A549 (cell line): ENCODE data around the gene PTPRD. TPM values are rescaled to one million over a fixed set of nuclear protein-coding genes. Genes with fewer than 3 reads are reported as not detected.

Experiments used
- ATAC-seq, 2 experiments: fragments of 200-7000 bp in 1 of 2; fragments of >200 bp in 1 of 2; cut with Nextera tagmentation in 1 of 2; cut with Tn5 transposase in 1 of 2; 3 replicates each; pipeline versions ENCODE4 v1.8.0 to v1.9.1; 2018 to 2020; ENCODE audit warnings: mild to moderate bottlenecking in 1 of 2, moderate library complexity in 1 of 2
- CTCF ChIA-PET: fragments of 300-600 bp; sonication (Branson Sonifier 250); formaldehyde crosslinking; extraction: SDS; loops from one replicate; lab custom pipeline; 2021; ENCODE audit warnings: antibody characterized with exemption, inconsistent platforms; lab: Yijun Ruan, JAX
- POLR2A ChIA-PET: fragments of 350-600 bp; formaldehyde crosslinking; extraction: SDS; loops from one replicate; lab custom pipeline; 2021; ENCODE audit warnings: antibody characterized with exemption, inconsistent platforms; lab: Yijun Ruan, JAX
- DNase-seq, 2 experiments: peaks; one replicate each; pipeline versions ENCODE4 v3.0.0 to v3.0.0-alpha.2; 2011 to 2016; ENCODE audit warnings: low read depth in 1 of 2, low spot score in 1 of 2
- FAIRE-seq: peaks from 2 replicates; lab custom pipeline; 2011; peaks lifted over from hg19 to GRCh38; lab: Jason Lieb, UNC
- H3K27ac ChIP-seq, 2 experiments: fragments of >200 bp; sonication (Bioruptor Twin); formaldehyde crosslinking; 3 replicates each; pipeline ENCODE4 v1.5.1; 2016 to 2017
- H3K4me1 ChIP-seq: fragments of >200 bp; sonication (Bioruptor Twin); formaldehyde crosslinking; 3 replicates; pipeline ENCODE4 v1.6.1; 2016
- H3K4me2 ChIP-seq: fragments of >200 bp; sonication (Bioruptor Twin); formaldehyde crosslinking; 3 replicates; pipeline ENCODE4 v1.6.1; 2016
- H3K4me3 ChIP-seq: fragments of >200 bp; sonication (Bioruptor Twin); formaldehyde crosslinking; 3 replicates; pipeline ENCODE4 v1.5.1; 2016
- H3K9me3 ChIP-seq: fragments of >200 bp; sonication (Bioruptor Twin); formaldehyde crosslinking; 3 replicates; pipeline ENCODE4 v1.6.1; 2016
- BHLHE40 ChIP-seq: IDR thresholded peaks from 2 replicates; pipeline ENCODE4 v1.6.1; 2012; ENCODE audit warnings: low read depth, low read length, inconsistent platforms
- CBX8 ChIP-seq: fragments of 200-600 bp; sonication (generic); IDR thresholded peaks from 2 replicates; pipeline ENCODE4 v1.6.1; 2016
- CEBPB ChIP-seq, 2 experiments: fragments of >200 bp in 1 of 2; sonication (Bioruptor Twin) in 1 of 2; formaldehyde crosslinking in 1 of 2; IDR thresholded peaks; 2 replicates each; pipeline ENCODE4 v1.6.1; 2012 to 2016
- EP300 ChIP-seq, 2 experiments: fragments of >200 bp; sonication (Bioruptor Twin); formaldehyde crosslinking; IDR thresholded peaks; 2 replicates in 1 of 2; 3 replicates in 1 of 2; pipeline ENCODE4 v1.6.1; 2016 to 2017
- FOSB ChIP-seq: fragments of 250-450 bp; sonication (Bioruptor Pico); IDR thresholded peaks from 2 replicates; pipeline ENCODE4 v1.5.0; 2020; ENCODE audit warnings: mild to moderate bottlenecking, moderate library complexity
- FOSL2 ChIP-seq, 2 experiments: fragments of 450-650 bp in 1 of 2; fragments of >200 bp in 1 of 2; sonication (Bioruptor Twin) in 1 of 2; formaldehyde crosslinking; IDR thresholded peaks; 2 replicates each; pipeline versions ENCODE4 v1.5.0 to v1.6.1; 2016 to 2020; ENCODE audit warnings: mild to moderate bottlenecking in 1 of 2, moderate library complexity in 1 of 2
- FOXS1 ChIP-seq: fragments of 250-450 bp; sonication (Bioruptor Pico); IDR thresholded peaks from 2 replicates; pipeline ENCODE4 v1.5.0; 2020; ENCODE audit warnings: mild to moderate bottlenecking, moderate library complexity
- GATA3 ChIP-seq: IDR thresholded peaks from 2 replicates; pipeline ENCODE4 v1.6.1; 2012; ENCODE audit warnings: borderline replicate concordance
- HDAC2 ChIP-seq: fragments of 200-600 bp; sonication (generic); IDR thresholded peaks from 2 replicates; pipeline ENCODE4 v1.6.1; 2016
- HOXB13 ChIP-seq: fragments of 250-450 bp; sonication (Bioruptor Pico); IDR thresholded peaks from 2 replicates; pipeline ENCODE4 v1.5.0; 2020; ENCODE audit warnings: low read depth, mild to moderate bottlenecking, moderate library complexity
- JUNB ChIP-seq: fragments of >200 bp; sonication (Bioruptor Twin); formaldehyde crosslinking; IDR thresholded peaks from 2 replicates; pipeline ENCODE4 v1.6.1; 2016
- KDM1A ChIP-seq: fragments of 200-600 bp; sonication (generic); IDR thresholded peaks from 2 replicates; pipeline ENCODE4 v1.6.1; 2016; ENCODE audit warnings: low read depth, mild to moderate bottlenecking
- MAFK ChIP-seq: fragments of 450-650 bp; IDR thresholded peaks from 2 replicates; pipeline ENCODE4 v1.6.1; 2014; ENCODE audit not compliant: partially characterized antibody
- NR3C1 ChIP-seq: fragments of >200 bp; sonication (Bioruptor Twin); formaldehyde crosslinking; IDR thresholded peaks from 3 replicates; pipeline ENCODE4 v1.6.1; 2017
- RAD21 ChIP-seq, 2 experiments: fragments of >200 bp in 1 of 2; sonication (Bioruptor Twin) in 1 of 2; formaldehyde crosslinking in 1 of 2; IDR thresholded peaks in 1 of 2; conservative IDR thresholded peaks in 1 of 2; 2 replicates in 1 of 2; 3 replicates in 1 of 2; pipeline ENCODE4 v1.6.1; 2012 to 2018; ENCODE audit warnings: inconsistent platforms in 1 of 2
- RARB ChIP-seq: fragments of 250-450 bp; sonication (Bioruptor Pico); IDR thresholded peaks from 2 replicates; pipeline ENCODE4 v1.8.0; 2021; ENCODE audit warnings: mild to moderate bottlenecking, moderate library complexity
- TFCP2L1 ChIP-seq: fragments of 250-450 bp; sonication (Bioruptor Pico); IDR thresholded peaks from 2 replicates; pipeline ENCODE4 v1.5.0; 2021; ENCODE audit warnings: mild to moderate bottlenecking
- ZC3H11A ChIP-seq: fragments of 450-650 bp; IDR thresholded peaks from 2 replicates; pipeline ENCODE4 v1.6.1; 2014; ENCODE audit warnings: antibody characterized with exemption, mild to moderate bottlenecking
- ZNF302 ChIP-seq: fragments of 250-450 bp; sonication (Bioruptor Pico); IDR thresholded peaks from 2 replicates; pipeline ENCODE4 v1.9.0; 2021; ENCODE audit warnings: inconsistent platforms, mild to moderate bottlenecking, moderate library complexity
- ZSCAN20 ChIP-seq: fragments of 250-450 bp; sonication (Bioruptor Pico); IDR thresholded peaks from 2 replicates; pipeline ENCODE4 v1.8.0; 2022; ENCODE audit warnings: mild to moderate bottlenecking, moderate library complexity
- WGBS: methylation state at CpG from one replicate; pipeline ENCODE4 v1.1.6; 2017; ENCODE audit errors: missing lambda C conversion rate; 5-methylcytosine and 5-hydroxymethylcytosine counted together
- polyA plus RNA-seq, 4 experiments: library from polyadenylated mRNA; depleted of rRNA in 3 of 4; stranded (reverse); fragments of >200 nt; fragmentation: RNase III in 1 of 4; extraction: RNeasy Plus Mini Kit Qiagen cat#74134 plus additional on column Dnase treatment in 1 of 4; gene quantifications; 2 replicates in 3 of 4; 3 replicates in 1 of 4; pipeline ENCODE4 v1.2.3, GENCODE V29; 2011 to 2017
- TF ChIP-seq, protein P1 (sequence below): fragments of >200 bp; sonication (Bioruptor Twin); formaldehyde crosslinking; IDR thresholded peaks from 3 replicates; pipeline ENCODE4 v1.5.1; 2016
- TF ChIP-seq, protein P2 (sequence below): fragments of 450-650 bp; IDR thresholded peaks from 2 replicates; pipeline ENCODE4 v1.6.1; 2014; ENCODE audit warnings: antibody characterized with exemption
- TF ChIP-seq, protein P3 (sequence below): IDR thresholded peaks from 2 replicates; pipeline ENCODE4 v1.6.1; 2012
- TF ChIP-seq, protein P4 (sequence below): fragments of 250-450 bp; sonication (Bioruptor Pico); IDR thresholded peaks from 2 replicates; pipeline ENCODE4 v1.5.0; 2020; ENCODE audit warnings: low read depth, mild to moderate bottlenecking, moderate library complexity

The PTPRD gene
- polyA plus RNA-seq, 2 of the 4 experiments (the other 2 are of a cell fraction), result 0.39 to 1.3 TPM

DNA sequence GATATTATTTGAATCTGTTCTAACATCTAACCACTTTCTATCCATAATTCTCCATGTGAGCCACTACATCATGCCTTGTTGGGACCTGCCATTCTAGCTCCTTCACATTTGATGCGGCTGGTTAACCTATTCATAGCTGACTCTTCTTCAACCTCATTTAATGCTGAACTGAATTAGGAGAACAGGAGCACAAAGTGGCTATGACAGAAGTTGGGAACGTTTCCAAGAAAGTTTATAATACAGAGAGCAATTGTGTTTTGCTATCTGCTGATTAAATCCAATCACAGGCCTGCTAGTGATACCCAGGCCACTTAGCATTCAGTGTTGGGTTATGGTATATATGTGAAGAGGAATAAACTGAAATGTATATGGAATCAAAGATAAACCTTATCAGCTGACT lies 440.3 kb downstream of the PTPRD start:
- Histone ChIP-seq H3K27ac (no peak overlapping the region), H3K4me1 (no peaks in the 10 kb centered on the region), H3K9me3 (no peaks in the 10 kb centered on the region), H3K4me2 (no peak overlapping the region), H3K4me3 (no peak overlapping the region)
- no peak for FAIRE-seq
- no peak for DNase-seq
- no peak for ATAC-seq
- CTCF ChIA-PET, result no interaction called here
- no peak for TF ChIP-seq KDM1A
- TF ChIP-seq GATA3, result no peak
- POLR2A ChIA-PET, result no interaction called here
- 11% methylated on average over 2 of the region's 2 CpGs for WGBS

DNA sequence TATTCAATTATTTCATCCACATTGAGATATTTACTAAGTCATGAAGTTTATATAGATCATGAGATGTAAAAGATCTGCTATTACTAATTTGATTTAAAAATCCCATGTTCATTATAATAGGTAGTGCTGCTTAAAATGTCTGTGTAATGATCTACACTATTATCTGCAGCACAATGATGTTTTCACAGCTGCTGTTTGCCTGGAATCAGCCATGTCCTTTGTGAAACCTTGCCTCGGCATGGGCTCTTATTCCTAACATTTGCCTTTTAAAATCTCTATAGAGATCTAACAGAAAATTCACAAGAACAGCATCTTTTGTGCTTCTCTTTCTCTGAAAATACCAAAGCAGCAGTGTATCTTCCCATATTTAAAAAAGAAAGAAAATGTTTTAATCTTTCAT lies 444.6 kb downstream of the PTPRD start:
- no peaks in the 10 kb centered on the region for H3K4me1 ChIP-seq
- 0% methylated on average over 1 of the region's 1 CpG for WGBS
- H3K4me3 ChIP-seq, result no peak overlapping the region
- TF ChIP-seq CEBPB (IDR thresholded peaks at IDR 0.05), result no peak
- TF ChIP-seq JUNB, result no peak
- no peak for TF ChIP-seq TFCP2L1 (CRISPR knock-in tag)
- no peak for TF ChIP-seq RAD21 (conservative IDR thresholded peaks at IDR 0.05 in 1 of 2, IDR thresholded peaks at IDR 0.05 in 1 of 2)
- TF ChIP-seq, protein P1, sequence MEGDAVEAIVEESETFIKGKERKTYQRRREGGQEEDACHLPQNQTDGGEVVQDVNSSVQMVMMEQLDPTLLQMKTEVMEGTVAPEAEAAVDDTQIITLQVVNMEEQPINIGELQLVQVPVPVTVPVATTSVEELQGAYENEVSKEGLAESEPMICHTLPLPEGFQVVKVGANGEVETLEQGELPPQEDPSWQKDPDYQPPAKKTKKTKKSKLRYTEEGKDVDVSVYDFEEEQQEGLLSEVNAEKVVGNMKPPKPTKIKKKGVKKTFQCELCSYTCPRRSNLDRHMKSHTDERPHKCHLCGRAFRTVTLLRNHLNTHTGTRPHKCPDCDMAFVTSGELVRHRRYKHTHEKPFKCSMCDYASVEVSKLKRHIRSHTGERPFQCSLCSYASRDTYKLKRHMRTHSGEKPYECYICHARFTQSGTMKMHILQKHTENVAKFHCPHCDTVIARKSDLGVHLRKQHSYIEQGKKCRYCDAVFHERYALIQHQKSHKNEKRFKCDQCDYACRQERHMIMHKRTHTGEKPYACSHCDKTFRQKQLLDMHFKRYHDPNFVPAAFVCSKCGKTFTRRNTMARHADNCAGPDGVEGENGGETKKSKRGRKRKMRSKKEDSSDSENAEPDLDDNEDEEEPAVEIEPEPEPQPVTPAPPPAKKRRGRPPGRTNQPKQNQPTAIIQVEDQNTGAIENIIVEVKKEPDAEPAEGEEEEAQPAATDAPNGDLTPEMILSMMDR, result no peak
- TF ChIP-seq FOSB, result no peak
- TF ChIP-seq ZC3H11A, result no peak
- no peak for TF ChIP-seq ZNF302
- TF ChIP-seq MAFK, result no peak
- ChIA-PET CTCF (no interaction called here), POLR2A (no interaction called here)
- no peak for FAIRE-seq
- no peaks in the 10 kb centered on the region; the same call in 2 of the 3 replicates for H3K9me3 ChIP-seq
- no peak for ATAC-seq
- no peak for DNase-seq
- no peak overlapping the region for H3K4me2 ChIP-seq
- no peak overlapping the region for H3K27ac ChIP-seq

DNA sequence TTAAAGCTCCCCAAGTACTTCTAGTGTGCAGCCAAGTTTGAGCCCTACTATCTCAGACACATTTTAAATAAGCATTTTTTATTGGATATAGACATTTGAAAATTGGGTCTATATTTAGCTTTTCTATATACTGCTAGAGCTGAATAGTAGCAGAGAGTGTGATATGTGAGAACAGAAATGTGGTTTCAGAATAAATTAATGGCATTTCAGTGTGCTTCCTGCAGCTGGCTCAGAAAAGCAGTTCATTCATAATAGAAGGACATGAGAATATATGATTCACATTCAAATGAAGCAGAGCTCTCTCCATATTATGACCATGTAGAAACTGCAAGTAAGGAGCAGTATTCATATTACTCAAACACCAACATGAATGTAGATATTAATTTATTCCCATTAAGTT lies 464.0 kb downstream of the PTPRD start:
- TF ChIP-seq, protein P2, sequence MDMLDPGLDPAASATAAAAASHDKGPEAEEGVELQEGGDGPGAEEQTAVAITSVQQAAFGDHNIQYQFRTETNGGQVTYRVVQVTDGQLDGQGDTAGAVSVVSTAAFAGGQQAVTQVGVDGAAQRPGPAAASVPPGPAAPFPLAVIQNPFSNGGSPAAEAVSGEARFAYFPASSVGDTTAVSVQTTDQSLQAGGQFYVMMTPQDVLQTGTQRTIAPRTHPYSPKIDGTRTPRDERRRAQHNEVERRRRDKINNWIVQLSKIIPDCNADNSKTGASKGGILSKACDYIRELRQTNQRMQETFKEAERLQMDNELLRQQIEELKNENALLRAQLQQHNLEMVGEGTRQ, result no peak
- TF ChIP-seq HOXB13 (CRISPR knock-in tag) (no peak), HDAC2 (no peak), FOSB (no peak), ZNF302 (no peak), EP300 (IDR thresholded peaks at IDR 0.05) (no peak), CBX8 (no peak), CEBPB (IDR thresholded peaks at IDR 0.05) (no peak), BHLHE40 (no peak), NR3C1 (no peak), GATA3 (no peak), RARB (no peak), FOSL2 (IDR thresholded peaks at IDR 0.05) (no peak), FOSL2 (CRISPR knock-in tag; IDR thresholded peaks at IDR 0.05) (no peak), ZSCAN20 (CRISPR knock-in tag) (no peak), FOXS1 (CRISPR knock-in tag) (no peak)
- TF ChIP-seq, protein P3, sequence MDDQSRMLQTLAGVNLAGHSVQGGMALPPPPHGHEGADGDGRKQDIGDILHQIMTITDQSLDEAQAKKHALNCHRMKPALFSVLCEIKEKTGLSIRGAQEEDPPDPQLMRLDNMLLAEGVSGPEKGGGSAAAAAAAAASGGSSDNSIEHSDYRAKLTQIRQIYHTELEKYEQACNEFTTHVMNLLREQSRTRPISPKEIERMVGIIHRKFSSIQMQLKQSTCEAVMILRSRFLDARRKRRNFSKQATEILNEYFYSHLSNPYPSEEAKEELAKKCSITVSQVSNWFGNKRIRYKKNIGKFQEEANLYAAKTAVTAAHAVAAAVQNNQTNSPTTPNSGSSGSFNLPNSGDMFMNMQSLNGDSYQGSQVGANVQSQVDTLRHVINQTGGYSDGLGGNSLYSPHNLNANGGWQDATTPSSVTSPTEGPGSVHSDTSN, result no peak
- TF ChIP-seq, protein P4, sequence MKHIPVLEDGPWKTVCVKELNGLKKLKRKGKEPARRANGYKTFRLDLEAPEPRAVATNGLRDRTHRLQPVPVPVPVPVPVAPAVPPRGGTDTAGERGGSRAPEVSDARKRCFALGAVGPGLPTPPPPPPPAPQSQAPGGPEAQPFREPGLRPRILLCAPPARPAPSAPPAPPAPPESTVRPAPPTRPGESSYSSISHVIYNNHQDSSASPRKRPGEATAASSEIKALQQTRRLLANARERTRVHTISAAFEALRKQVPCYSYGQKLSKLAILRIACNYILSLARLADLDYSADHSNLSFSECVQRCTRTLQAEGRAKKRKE (CRISPR knock-in tag), result no peak
- Histone ChIP-seq H3K4me2 (no peak overlapping the region), H3K4me3 (no peak overlapping the region), H3K27ac (no peak overlapping the region), H3K4me1 (no peaks in the 10 kb centered on the region), H3K9me3 (no peaks in the 10 kb centered on the region)
- POLR2A ChIA-PET, result interaction anchor here (0.5 kb wide), 1 partner anchor 43 kb away, joined by 3 read pairs; no protein-coding TSS in a partner anchor
- FAIRE-seq (no peak), DNase-seq (no peak), ATAC-seq (no peak)
- CTCF ChIA-PET, result no interaction called here
